HUDEP-2 (cell line): Measurements from ENCODE around the gene QRICH1.

Experiments used
- DNase-seq, 76 experiments: peaks; one replicate each; lab custom pipeline; 2025; ENCODE audit not compliant: unreplicated experiment in 76 of 76; lab: John Stamatoyannopoulos, UW

The QRICH1 gene

GRCh38 chr3:49119439-49119838 lies 25.6 kb upstream of the QRICH1 start:
- DNase-seq = no peak

- no peak for DNase-seq
Measured at GRCh38 chr3:49119036-49119435, 25.2 kb upstream of the QRICH1 start.

- DNase-seq = no peak
Measured at GRCh38 chr3:49112262-49112661, 18.4 kb upstream of the QRICH1 start.

GRCh38 chr3:49111347-49111746 lies 17.5 kb upstream of the QRICH1 start:
- no peak for DNase-seq

- DNase-seq = no peak
Measured at GRCh38 chr3:49110780-49111179, 16.9 kb upstream of the QRICH1 start.

GRCh38 chr3:49108346-49108745 lies 14.5 kb upstream of the QRICH1 start:
- DNase-seq = no peak

- DNase-seq = peak in 75 of 76 experiments; percentile 9 to 94 (median 81)
Measured at GRCh38 chr3:49104427-49105291, 10.8 kb upstream of the QRICH1 start, which contains the start of gene QARS1. Gene QARS1 (minus strand): TSS chr3:49104757. CDS start chr3:49104733, 24 bp downstream.

- no peak for DNase-seq
Measured at GRCh38 chr3:49104052-49104426, 10.2 kb upstream of the QRICH1 start.

GRCh38 chr3:49100046-49100615 lies 6.3 kb upstream of the QRICH1 start:
- no peak for DNase-seq

GRCh38 chr3:49098910-49099630 lies 5.2 kb upstream of the QRICH1 start:
- DNase-seq = no peak

GRCh38 chr3:49098429-49098828 lies 4.6 kb upstream of the QRICH1 start:
- DNase-seq = peak in 53 of 76 experiments; percentile 3 to 79 (median 32)

GRCh38 chr3:49092938-49093852 lies 676 bp downstream of the QRICH1 start:
- DNase-seq = peak in 71 of 76 experiments; percentile 6 to 81 (median 66)

- no peak for DNase-seq
Measured at GRCh38 chr3:49081429-49081828, 12.4 kb downstream of the QRICH1 start.

- DNase-seq = no peak
Measured at GRCh38 chr3:49079270-49079669, 14.6 kb downstream of the QRICH1 start.

- DNase-seq = no peak
Measured at GRCh38 chr3:49076646-49077045, 17.2 kb downstream of the QRICH1 start.

GRCh38 chr3:49076116-49076515 lies 17.8 kb downstream of the QRICH1 start:
- no peak for DNase-seq

- DNase-seq = no peak
Measured at GRCh38 chr3:49058011-49058410, 35.9 kb downstream of the QRICH1 start.

GRCh38 chr3:49057268-49057667 lies 36.6 kb downstream of the QRICH1 start:
- DNase-seq = no peak

GRCh38 chr3:49054344-49054862 lies 39.5 kb downstream of the QRICH1 start:
- DNase-seq = no peak

- no peak for DNase-seq
Measured at GRCh38 chr3:49053543-49053942, 40.3 kb downstream of the QRICH1 start.
